GM21723 (cell line): ENCODE results near the gene CTNNBIP1.

Source experiments
- ATAC-seq: cut with Tn5 transposase; IDR thresholded peaks from one replicate; pipeline ENCODE4 v1.9.1; 2021; ENCODE audit warnings: mild to moderate bottlenecking, moderate library complexity; ENCODE audit not compliant: unreplicated experiment

CTNNBIP1 gene

DNA sequence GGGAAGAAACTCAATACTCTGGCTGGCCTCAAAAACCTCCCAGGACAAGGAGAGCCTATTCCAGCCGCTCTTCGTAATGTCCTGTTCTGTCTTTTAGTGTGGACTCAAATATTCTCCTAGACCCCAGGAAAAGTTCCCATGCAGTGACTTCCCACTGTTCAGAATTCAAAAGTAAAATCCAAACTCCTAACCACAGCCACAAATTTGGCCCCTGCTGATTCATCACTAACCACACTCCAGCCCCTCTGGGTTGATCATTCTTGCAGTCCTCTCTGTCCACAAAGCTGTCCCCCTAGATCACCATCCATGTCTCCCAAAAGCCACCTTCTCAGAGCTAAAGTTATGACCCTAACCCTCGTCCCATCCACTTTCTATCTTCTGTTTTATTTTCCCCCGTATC is 5.1 kb downstream of the CTNNBIP1 start:
- ATAC-seq: no peak

GRCh38 chr1:9904596-9904995 is 5.5 kb downstream of the CTNNBIP1 start:
- ATAC-seq: no peak

DNA sequence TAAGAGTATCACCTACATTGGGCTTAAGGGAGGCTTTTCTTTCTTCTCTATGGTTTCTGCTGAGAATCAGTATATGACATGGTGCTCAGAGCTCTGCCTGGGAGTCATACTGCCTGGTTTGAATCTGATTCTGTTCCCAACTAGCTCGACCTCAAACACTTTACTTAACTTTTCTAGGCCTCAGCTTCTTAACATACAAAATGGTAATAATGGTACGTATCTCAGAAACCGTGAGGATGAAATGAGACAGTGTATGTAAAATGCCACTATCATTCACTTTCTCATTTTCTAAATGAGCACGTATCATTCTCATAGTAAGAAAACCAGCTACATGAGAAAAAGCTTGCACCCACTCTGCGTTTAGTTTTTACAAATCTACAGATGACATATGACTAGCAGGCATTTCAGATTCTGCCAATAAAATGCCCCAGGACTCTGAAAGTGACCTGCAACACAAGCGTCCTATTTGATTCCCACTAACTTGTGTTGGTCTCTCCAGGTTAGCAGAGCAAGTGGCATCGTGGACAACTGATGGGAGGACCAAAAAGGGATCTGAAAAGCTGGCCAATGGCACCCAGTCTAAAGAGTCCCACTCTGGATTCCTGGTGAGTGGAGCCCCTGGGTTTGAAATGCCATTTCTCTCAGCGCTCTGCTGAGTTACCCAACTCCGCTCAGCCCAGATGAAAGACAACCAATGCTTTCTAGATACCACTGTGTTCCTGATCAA is 6.1 kb downstream of the CTNNBIP1 start:
- ATAC-seq: no peak

GRCh38 chr1:9902060-9902452 is 8.0 kb downstream of the CTNNBIP1 start:
- no peak for ATAC-seq

GRCh38 chr1:9901148-9902059 is 8.7 kb downstream of the CTNNBIP1 start:
- ATAC-seq: no peak

DNA sequence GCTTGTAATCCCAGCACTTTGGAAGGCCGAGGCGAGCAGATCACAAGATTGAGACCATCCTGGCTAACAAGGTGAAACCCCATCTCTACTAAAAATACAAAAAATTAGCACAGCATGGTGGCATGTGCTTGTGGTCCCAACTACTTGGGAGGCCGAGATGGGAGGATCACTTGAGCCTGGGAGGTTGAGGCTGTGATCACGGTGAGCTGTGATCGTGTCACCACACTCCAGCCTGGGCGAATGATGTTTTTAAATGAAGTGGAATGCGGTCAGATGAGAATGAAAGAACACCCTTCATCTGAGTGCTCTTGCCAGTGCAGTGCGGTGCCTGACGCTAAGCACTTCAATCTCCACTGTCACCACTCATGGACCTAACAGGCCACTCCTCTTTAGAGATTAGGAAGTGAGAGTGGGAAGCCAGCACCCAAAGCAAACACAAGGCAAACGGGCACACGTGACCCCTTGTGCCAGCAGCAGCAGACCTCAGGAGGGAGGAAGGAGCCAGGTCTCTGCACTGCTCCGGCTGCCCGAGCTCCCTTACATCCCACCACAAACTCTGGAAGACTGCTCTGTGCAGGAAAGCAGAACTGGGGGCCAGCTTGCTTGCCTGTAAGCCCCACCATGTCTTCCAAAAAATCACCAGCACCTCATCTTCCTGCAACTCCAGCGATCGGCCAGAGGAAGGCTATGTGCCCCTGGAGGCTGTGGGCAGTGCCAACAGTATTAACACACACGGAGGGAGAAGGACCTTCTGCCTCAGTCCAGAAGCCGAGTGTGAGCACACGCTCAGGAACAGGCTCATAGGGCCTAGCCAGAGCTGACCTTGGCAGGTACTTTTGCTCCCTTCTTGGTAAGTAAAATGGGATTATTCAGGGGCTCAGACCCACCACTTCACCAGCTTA is 9.7 kb downstream of the CTNNBIP1 start:
- ATAC-seq: no peak

- no peak for ATAC-seq
Measured at GRCh38 chr1:9894115-9894514, 16.0 kb downstream of the CTNNBIP1 start.

DNA sequence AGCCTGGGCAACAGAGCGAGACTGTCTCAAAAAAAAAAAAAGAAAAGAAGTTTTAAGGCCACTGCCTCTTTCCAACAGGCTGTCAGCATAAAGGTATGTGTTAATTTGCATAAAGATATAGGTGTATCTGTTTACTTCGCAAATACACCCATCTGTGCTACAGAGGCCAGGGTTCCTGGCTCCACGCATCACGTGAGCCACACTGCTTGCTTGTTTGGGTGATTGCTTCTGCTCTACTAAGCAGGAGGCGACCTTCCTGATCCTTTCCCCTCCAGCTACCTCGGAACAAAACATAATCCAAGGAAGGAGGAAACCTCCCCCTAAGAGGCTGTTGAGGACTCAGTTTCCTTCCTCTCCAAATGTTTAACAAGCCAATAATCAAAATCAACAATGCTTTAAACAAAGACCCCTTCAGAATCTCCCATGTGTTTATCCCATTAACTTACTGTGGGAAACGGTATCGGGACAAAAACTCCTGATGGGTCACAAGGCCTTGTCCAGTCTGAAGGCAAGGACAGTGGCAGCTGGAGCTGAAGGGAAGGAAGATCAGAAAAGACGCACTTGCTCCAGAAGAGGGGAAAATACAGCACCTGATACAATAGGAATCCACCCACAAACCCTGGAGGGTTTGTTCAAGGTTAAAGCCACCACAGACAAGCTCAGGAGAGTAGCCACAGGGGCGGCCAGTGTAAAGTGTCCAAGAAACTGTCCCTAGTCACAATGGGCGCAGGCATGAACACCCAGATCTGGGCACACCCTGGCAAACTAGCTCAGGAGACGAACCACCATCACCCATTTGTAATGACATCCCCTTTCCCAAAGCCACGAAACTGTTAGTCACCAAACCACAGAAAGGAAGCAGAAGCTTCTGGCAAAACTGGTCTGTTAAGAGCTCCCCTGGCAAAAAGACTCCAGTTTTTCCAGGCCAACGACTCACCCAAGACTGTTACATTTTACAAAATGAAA is 17.2 kb downstream of the CTNNBIP1 start:
- ATAC-seq: no peak

GRCh38 chr1:9891207-9891606 is 18.9 kb downstream of the CTNNBIP1 start:
- no peak for ATAC-seq

GRCh38 chr1:9890224-9890731 is 19.8 kb downstream of the CTNNBIP1 start:
- no peak for ATAC-seq

DNA sequence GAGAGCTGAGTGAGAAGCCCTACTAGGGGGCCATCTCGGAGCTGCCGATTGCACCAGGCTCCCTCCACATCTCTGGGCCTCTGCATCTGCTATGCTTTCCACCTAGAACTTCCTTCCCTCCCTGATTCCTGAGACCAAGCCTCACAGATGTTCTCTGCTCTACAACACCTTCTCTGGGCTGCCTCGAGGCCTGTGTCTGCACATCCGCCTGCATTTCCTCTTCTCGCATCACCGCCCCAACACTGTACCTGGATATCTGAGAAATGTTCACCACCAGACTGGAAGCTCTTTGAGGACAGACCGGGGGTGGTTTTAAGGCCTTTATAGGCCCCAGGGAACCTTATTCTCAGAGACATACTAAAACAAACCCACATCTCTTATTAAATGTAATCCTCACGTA is 20.7 kb downstream of the CTNNBIP1 start:
- ATAC-seq: no peak

DNA sequence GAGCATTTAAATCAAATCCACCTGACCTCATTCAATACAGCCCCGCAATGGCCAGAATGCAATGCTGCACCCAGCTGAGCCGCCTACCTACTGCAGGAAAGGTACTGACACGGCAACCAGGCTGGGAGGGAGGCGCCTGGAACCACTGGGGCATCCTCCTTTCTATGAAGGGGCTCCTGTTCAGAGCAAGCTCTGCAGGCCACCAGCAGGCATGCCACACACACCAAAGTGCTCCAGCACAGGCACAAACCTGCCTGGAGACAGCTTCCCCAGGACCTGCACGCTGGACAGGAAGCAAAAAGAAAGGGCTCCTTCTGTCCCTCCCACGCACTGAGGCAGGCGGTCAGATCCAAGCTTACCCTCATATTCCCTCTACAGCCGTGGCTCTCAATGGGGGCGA is 21.2 kb downstream of the CTNNBIP1 start:
- no peak for ATAC-seq

GRCh38 chr1:9887070-9887469 is 23.0 kb downstream of the CTNNBIP1 start:
- ATAC-seq: no peak

DNA sequence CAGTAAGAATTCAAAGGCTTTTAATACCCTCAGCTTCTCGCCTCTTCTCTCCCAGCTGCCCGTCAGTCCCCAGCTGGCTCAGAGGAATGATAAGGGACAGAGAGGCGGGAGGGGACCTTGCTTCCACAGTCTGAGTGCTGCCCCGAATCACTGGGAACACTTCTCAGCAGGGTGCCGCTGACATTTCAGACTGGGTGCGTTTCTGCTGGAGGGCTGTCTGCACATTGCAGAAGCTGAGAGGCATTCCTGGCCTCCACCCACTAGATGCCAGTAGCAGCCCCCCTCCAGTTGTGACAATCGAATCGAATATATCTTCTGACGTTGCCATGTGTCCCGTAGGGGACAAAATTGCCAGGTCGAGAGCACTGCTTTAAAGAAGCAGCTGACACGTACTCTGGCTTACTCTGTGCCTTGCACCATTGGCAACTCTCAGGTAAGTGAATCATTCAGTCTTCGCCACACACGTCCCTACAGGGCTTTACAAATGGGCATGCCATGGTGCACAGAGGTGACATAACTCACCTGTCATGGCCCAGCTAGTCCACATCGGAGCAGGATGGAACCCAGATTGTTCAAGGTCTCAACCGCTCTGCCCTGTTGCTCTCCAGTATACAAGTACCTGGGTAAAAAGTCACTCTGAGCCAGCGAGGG is 23.9 kb downstream of the CTNNBIP1 start:
- no peak for ATAC-seq

GRCh38 chr1:9884805-9885204 is 25.3 kb downstream of the CTNNBIP1 start:
- ATAC-seq: no peak

DNA sequence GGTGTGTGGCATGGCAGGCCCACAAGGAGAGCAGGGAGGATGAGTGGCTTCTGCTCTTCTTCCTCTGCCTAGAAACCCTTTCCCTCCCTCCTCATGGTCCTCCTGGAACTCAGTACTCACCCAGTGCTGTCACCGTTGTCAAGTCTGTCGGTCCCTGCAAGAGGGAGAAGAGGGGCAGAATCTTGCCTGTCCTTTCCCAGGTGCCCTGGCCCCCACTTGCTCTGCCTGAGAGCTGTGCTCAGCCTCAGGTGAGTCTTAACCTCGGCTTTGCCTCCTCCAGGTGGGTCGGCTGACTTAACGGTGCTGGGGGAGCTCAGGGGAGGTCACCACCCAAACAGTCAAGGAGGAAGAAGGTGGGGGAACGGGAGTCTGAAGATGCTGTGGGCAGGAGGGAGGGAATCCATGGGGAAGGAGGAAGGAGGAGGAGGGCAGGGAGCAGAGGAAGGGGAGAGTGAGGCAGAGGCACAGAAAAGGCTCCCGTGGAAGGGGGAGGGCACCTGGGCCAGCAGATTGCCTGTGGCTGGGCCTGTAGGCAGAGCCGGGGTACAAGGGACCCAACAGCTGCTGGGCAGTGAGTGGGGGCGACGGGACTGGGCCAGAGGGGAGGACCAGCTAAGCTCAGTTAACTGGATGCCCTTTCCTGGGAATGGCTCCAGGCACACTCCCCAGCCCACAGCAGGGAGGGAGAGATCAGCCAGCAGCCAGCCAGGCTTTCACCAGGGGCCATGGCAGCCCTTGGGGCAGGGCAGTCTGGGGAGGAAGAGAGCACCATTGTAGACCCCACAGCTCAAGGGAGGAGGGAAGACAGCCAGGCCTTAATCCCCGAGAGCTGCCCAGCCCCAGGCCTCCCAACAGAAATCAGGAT is 26.3 kb downstream of the CTNNBIP1 start:
- ATAC-seq: no peak

GRCh38 chr1:9882945-9883303 is 27.1 kb downstream of the CTNNBIP1 start:
- ATAC-seq: no peak

- ATAC-seq: no peak
Measured at GRCh38 chr1:9882296-9882944, 27.6 kb downstream of the CTNNBIP1 start.
